ENCODE measurements around the gene TXN.
"Not testable (repeated sequence)": the region's sequence is repeated elsewhere in the genome, so short reads cannot be mapped to it uniquely, and the experiment has no call there.

TXN gene

GRCh38 chr9:110257956-110258355 is 1.6 kb upstream of the TXN start:
- no peak for DNase-seq

- peak in 23 of 56 donors; percentile 2 to 73 (median 31) for DNase-seq
These were observed 962 bp upstream of the TXN start for GRCh38 chr9:110257097-110257841.

GRCh38 chr9:110255463-110256379 is 586 bp downstream of the TXN start:
- peak in 39 of 56 donors; percentile 5 to 76 (median 35) for DNase-seq

- DNase-seq, result peak in 3 of 56 donors; percentile 16 to 38 (median 30)
These were observed 1.3 kb downstream of the TXN start for GRCh38 chr9:110255034-110255462.

GRCh38 chr9:110254500-110254899 is 1.8 kb downstream of the TXN start:
- DNase-seq, result no peak

GRCh38 chr9:110252509-110253139 is 3.7 kb downstream of the TXN start:
- DNase-seq, result no peak

GRCh38 chr9:110251770-110252169 is 4.5 kb downstream of the TXN start:
- not testable (repeated sequence) for DNase-seq

GRCh38 chr9:110251212-110251611 is 5.1 kb downstream of the TXN start:
- no peak for DNase-seq

- DNase-seq, result no peak
These were observed 6.7 kb downstream of the TXN start for GRCh38 chr9:110249603-110250002.

GRCh38 chr9:110248361-110248760 is 7.9 kb downstream of the TXN start:
- no peak for DNase-seq

GRCh38 chr9:110246214-110246613 is 10.1 kb downstream of the TXN start:
- DNase-seq, result no peak

GRCh38 chr9:110244616-110245015 is 11.7 kb downstream of the TXN start:
- DNase-seq, result no peak

- no peak for DNase-seq
These were observed 14.4 kb downstream of the TXN start for GRCh38 chr9:110241858-110242321.

GRCh38 chr9:110241260-110241857 is 14.9 kb downstream of the TXN start:
- no peak for DNase-seq

- no peak for DNase-seq
These were observed 16.1 kb downstream of the TXN start for GRCh38 chr9:110240198-110240597.

GRCh38 chr9:110228321-110228720 is 28.0 kb downstream of the TXN start:
- DNase-seq, result no peak

GRCh38 chr9:110224583-110224982 is 31.7 kb downstream of the TXN start:
- DNase-seq, result no peak

- DNase-seq, result no peak
These were observed 35.5 kb downstream of the TXN start for GRCh38 chr9:110220809-110221208.

- peak in 3 of 56 donors; percentile 1 for DNase-seq
These were observed 38.6 kb downstream of the TXN start for GRCh38 chr9:110217656-110218099.

GRCh38 chr9:110214586-110215355 is 41.5 kb downstream of the TXN start:
- no peak for DNase-seq
